GM18870 (cell line): ENCODE measurements around the gene HDX.
"Not testable (repeated sequence)": the region's sequence is repeated elsewhere in the genome, so short reads cannot be mapped to it uniquely, and the experiment has no call there.

Source experiments
- ATAC-seq: cut with Tn5 transposase; IDR thresholded peaks from one replicate; pipeline ENCODE4 v1.9.1; 2021; ENCODE audit warnings: moderate library complexity; ENCODE audit not compliant: unreplicated experiment

Gene HDX, protein sequence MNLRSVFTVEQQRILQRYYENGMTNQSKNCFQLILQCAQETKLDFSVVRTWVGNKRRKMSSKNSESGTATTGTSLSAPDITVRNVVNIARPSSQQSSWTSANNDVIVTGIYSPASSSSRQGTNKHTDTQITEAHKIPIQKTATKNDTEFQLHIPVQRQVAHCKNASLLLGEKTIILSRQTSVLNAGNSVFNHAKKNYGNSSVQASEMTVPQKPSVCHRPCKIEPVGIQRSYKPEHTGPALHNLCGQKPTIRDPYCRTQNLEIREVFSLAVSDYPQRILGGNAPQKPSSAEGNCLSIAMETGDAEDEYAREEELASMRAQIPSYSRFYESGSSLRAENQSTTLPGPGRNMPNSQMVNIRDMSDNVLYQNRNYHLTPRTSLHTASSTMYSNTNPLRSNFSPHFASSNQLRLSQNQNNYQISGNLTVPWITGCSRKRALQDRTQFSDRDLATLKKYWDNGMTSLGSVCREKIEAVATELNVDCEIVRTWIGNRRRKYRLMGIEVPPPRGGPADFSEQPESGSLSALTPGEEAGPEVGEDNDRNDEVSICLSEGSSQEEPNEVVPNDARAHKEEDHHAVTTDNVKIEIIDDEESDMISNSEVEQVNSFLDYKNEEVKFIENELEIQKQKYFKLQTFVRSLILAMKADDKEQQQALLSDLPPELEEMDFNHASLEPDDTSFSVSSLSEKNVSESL

DNA sequence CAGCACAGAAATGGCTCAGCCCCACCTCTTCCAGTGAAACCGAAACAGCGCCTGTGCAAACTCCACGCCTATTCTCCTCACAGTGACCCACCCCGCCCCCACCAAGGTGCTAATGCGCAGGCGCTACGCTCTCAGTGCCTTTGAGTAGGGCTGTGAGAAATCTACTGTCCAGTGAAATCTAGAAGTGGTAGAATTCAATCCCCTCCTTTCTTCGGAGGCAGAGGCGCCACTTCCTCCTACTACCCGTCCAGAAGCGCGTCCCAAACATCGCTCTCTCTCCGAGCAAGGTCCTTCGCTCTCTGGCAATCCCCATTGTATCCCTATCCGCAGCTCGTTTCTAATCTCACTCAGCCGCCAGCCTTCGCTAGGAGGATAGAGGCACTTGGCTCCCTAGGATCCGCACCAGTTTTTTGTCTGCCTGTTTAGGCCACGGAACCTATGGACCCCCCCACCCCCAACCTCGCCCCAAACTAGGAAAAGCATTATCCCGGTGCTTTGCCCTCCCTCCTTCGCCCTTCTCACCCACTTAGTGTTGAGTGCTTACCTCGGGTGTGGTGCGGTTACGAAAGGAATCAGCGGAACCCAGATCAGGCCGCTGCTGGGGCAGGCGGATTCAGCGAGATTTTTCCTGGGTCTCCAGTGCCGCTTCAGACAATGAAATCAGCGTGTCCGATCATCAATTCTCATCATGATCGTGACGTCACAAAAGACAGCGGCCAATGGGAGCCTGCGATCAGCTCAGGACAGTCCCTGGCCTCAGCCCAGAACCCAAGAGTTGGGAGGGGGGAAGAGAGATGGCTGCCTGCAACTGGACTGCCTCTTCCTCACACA, at the start of gene HDX:
Gene HDX (minus strand): TSS at position 656 of the 831 bp plus-strand sequence. CDS start 27,056 bp downstream, outside the sequence.
- ATAC-seq = peak; percentile 84

DNA sequence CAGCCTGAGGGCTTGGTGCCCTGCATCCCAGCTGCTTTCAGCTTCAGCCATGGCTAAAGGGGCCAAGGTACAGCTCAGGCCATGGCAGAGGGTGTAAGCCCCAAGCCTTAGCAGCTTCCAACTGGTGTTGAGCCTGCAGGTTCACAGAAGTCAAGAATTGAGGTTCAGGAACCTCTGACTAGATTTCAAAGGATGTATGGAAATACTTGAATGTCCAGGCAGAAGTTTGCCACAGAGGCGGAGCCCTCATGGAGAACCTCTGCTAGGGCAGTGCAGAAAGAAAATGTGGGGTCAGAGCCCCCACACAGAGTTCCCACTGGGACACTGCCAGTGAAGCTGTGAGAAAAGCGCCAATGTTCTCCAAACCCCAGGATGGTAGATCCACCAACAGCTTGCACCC, 39.1 kb upstream of the HDX start:
- not testable (repeated sequence) for ATAC-seq

DNA sequence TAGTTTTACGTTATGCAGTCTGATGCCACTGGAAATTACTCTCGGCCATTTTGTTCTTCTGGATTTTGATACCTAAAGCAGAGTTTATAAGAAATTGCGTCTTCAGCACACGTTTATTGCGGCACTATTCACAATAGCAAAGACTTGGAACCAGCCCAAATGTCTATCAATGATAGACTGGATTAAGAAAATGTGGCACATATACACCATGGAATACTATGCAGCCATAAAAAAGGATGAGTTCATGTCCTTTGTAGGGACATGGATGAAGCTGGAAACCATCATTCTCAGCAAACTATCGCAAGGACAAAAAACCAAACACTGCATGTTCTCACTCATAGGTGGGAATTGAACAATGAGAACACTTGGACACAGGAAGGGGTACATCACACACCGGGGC, 35.4 kb upstream of the HDX start:
- ATAC-seq = not testable (repeated sequence)

DNA sequence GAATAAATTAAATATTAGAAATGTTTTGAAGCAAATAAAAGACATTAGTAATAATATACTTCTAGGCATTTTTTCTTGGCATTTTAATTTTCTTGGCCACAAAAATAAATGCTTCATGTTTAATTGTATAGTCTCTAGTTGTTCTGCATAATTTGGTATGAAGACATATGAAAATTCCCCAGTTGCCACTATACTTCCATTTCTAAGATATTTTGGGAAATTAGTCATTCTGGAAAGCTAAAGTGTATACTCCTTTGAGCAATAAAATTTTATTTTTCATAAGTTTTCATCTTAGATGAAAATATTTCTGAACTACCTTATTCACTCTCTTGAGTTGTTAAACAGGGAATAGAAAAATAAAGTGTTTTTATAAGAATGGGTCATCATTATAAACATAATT, 13.8 kb downstream of the HDX start:
- no peak for ATAC-seq

DNA sequence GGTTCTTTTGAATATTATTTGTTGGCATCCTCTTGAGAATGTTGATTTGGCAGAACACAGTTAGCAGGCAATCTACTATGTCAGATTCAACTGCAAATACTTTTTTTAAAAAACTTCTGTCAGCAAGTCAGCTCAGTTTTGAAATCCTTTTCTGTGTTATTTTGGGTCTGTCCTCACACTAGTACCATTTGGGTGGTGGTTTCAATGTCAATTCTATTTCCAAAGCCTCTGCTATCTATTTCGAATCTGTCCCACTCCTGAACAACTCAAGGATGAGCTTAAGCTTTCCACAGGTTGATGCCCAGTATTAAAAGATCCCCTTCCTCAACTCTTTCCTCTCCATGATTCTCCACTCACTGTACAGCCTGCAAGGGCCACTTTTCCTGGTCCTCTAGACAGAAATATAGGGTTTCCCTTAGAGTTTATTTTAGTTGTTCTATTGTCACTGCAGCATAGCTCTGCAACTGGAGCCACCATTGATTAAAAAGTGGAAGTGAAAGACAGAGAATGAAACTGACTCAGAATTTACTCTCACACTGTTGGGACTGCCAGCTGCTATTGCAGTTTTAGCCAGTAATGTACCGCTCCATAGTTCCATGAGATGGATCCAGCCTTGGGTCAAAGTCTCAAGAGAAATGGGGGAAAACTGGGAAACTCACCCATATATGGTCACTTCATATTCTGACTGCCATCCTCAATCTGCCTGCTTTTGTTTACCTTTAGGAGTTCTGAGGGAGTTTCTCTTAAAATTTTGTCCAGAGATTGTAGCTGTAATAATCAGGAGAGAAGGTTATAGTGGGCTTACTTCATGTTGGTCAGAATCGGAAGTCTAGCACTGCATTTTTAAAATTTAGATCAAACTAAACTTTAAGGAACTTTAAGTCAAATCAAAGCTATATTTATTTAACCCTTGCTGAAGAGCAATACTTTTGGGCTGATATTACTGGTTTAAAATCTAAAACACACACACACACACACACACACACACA, 14.6 kb downstream of the HDX start:
- ATAC-seq = peak; percentile 100

DNA sequence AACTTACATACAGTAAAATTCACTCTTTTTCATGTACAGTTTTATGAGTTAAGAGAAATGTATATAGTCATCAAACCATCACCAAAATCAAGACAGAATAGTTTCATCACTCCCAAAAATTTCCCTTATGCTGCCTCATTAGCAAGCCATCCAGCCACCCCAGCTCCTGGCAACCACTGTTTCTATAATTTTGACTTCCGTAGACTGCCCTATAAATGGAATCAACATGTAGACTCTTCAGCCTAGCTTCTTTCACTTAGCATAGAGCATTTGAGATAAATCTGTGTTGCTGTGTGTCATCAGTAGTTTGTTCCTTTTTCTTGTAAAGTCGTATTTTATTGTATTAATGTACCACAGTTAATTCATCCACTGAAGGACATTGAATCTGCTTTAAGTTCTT, 23.2 kb downstream of the HDX start:
- ATAC-seq = no peak

DNA sequence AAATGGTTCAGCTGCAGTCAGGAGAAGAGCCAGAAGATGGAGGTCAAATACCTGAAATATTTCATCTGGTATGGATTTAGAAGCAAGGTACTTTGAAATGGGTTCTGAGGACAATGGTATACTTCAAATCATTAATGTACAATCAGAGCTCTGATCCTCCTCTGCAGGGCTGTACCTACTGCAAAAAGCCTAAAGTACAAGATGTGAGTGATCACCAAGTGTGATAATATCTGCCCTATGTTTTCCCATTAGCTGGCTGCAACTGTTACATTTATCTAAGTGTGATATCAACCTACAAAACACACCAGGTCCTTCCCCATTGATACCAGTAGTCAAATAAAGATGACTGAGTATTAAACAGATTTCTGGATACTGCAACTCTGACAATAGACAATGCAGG, 25.1 kb downstream of the HDX start:
- no peak for ATAC-seq

DNA sequence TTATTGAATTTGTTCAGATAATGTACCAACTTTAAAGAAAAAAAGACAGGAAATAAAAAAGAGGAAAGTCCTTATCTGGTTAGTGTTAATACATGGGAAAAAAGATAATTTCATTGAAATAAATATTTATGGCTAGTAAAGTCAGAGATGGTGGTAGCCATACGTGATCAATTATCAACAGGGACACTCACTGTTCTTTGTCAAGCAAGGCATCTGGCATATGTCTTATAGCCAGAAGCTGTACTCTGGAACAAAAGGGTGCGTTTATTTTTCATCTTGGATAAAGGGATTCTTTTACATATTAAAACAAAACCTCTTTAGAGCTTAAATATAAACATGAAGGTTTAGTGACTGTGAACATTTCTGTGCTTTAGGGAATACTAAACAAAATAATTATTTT, 26.7 kb downstream of the HDX start:
- ATAC-seq = no peak

DNA sequence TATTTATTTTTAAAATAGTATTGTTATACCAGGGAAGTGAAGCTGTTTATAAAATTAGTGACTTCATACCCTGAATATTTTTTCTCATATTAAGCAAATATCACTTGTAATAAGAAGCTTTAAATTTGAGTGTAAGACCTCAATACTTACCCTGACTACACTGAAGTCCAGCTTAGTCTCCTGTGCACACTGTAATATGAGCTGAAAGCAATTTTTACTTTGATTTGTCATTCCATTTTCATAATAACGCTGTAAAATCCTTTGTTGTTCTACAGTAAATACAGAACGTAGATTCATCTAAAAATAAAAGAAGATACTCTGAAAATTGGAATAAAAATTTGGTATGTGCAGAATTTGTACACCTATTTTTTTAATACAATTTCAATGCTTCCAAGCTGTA, 27.2 kb downstream of the HDX start:
- no peak for ATAC-seq

DNA sequence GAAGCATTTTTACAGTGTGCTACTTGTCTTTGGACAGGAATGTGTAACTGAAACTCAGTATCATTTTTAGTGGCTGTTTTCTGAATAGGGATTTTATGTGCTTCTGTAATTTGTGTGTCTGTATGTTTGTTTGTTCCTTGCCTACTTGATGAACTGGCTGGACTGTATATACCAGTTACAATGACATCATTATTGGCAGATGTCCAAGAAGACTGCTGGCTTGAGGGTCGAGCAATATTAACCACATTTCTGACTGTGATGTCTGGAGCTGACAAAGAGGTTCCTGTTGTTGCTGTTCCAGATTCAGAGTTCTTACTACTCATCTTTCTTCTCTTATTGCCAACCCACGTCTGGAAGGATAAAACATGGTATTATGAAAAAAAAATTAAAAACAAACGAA, 33.0 kb downstream of the HDX start:
- no peak for ATAC-seq

DNA sequence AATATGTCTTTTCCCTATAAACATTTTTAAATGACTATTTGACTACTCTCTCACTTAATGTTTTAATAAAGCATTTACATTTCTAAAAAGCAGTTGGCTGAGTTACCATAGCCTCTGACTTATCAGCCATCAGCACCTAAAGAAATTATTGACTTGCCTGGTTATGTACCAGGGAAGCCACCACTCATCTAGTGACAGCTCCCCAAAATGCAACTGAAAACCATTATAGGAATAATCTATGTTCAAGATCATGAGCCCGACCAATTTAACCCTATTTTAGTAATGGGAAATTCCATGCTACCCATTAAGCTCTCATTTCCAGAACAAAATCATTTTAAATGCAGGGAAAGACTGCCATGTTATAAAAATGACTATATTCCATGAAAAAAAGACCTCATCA, 34.4 kb downstream of the HDX start:
- no peak for ATAC-seq

DNA sequence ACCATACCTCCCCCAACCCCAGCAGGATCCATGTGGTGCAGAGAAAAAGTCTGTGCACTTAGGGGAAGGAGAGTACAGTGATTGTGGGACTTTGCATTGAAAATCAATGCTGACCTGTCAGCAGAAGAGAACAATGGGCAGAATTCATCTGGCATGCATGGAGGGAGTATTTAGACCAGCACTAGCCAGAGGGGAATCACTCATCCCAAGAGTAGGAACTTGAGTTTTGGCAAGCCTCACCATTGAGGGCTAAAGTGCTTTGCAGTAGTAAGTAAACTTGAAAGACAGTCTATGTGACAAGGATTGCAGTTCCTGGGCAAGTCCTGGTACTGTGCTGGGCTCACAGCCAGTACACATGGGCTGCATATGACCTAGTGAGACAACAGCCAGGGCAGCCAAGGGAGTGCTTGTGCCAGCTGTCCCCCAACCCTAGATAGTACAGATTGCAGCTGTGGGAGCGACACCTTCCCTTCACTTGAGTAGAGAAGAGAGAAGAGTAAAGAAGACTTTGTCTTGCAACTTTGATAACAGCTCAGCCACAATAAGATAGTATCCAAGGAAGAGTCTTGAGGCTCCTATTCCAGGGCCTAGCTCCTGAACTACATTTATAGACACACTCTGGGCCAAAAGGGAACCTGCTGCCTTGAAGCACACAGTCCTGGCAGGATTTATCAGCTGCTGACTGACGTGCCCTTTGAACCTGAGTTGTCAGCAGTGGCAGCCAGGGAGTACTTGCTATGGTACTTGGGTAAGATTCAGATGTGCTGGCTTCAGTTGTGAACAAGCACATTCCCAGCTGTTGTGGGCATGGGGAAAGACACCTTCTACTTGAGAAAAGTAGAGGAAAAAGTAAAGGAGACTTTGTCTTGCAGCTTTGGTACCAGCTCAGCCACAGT, 48.7 kb downstream of the HDX start:
- ATAC-seq = no peak

DNA sequence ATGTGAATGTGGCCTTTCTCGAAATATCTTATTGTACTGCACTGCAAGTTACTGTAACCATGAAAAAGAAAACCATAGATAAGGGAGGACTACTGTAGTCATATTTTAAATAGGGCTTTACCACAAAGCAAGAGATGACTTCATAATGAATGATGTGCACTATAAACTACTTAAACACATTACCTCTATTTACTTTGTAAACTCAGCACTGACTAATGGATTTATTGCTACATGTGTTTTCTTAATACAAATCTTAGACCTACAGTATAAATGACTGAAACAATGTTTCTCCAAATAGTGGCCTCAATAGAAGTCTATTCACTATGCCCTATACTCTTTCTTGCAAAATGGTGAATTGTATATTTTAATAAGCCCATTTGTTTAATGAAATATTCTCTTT, 61.1 kb downstream of the HDX start:
- no peak for ATAC-seq

DNA sequence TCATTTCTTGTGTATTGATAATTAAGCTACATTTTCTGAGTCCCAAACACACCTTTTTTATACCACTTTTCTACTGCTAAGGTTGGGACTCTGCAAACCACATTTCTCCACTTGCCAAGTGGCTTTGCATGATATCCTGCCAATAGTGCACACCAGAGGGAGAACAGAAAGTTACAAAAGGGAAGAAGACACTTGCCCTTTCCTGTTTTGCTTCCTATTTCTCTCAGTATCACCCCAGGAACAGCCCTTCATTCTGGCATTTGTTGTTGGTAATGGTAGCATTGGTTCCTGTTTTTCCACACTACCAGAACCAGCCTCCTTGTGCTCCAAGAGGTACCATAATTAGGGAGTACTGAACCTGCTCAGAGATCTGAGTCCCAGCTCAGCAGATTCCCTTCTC, 87.1 kb downstream of the HDX start:
- ATAC-seq = no peak

DNA sequence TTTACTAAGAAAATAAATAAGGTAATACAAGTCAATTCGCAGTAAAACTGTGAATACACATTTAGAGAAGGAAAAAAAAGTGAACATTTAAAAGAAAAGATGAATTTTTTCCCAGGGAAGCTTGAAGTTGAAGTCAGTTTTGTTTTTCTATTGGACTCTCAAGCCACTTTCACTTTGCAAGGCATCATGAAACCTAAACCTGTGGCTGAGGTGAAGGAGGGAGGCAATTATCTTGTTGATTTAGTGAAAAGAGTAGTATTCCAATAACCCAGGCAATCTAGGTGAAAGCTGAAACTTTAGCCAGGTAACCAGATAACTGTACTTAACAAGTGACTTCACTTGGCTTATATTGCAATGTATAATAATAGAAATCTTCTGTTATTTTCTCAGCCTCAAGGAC, 138.6 kb downstream of the HDX start:
- ATAC-seq = peak; percentile 76

DNA sequence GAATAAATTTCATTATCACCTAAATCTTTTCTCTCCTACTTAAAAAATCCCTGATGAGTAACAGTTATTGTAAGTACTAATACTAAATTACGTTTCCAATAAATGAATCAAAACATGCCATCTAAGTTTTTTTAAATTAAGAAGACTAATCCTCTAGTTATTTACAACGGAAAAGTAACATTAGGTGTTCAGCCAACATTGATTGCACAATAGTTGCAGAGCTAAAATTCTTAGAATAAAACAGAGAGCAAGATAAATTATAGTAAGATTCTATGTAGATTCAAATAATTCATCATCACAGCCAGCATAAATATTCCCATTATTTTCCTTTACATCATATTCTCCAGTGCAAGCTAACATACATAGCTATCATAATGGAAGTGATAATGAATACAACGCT, 139.2 kb downstream of the HDX start:
- no peak for ATAC-seq

DNA sequence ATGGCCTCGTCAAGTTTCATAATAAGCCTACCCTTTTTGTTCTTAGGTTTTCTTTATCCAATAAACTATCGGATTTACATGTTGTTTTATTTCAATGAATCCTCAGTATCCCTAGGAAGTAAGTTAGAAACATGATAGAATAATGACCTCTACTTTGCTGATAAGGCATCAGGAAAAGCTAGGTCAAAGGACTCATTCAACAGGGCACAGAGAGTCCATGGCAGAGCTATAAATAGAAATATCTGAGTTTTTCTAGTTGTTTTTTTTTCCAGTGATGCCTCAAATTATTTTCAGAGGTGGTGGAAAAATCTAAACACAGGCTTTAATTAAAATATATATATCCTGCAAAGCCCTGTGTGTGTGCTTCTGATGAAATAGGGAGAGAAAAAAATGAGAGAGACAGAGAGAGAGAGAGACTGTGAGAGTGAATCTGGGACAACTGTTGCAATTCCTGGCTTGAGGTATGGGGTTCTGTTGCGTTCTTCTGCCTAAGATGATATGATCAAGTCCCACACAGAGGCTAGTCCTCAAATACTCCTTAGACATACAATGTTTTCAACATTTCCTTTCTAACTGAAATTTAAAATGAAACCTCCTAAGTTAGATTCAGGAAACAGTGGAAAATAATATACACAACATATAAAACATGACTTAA, 139.9 kb downstream of the HDX start:
- ATAC-seq = no peak

DNA sequence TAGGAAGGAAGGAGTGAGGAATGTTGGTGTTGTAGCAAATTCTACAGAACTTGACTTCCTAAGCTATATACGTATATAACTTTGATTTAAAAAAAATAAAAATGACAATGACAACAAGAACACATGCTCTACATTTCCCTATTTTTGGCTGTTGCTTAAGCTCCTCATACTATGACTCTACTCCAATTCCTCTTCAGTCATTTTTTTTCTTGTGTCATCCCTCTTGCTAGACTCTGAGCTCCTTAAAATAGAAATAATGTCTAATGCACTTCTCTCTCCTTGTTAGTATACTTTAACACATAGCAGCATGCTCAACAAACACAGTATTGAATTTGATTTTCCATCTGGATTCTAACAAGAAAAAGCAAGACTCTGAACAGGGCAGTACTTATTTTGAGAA, 144.0 kb downstream of the HDX start:
- no peak for ATAC-seq

DNA sequence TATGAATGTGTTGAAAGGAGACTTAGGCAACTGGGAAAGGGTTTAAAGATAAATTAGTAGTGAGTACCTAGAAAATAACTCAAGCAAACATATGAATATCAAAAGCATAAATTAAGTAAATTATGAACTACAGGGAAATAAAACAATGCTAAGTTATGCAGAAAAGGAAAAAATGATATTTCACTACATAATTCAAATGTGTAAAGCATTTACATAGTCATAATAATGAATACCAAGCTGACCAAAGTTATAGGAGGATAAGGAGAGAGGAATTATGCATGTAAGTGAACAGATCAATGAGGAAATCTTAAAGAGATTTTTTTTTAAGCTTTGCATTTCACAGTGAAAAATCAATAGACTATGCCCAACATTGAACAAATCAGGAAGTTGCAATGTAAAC, 145.0 kb downstream of the HDX start:
- ATAC-seq = no peak
